GM21526 (cell line): ENCODE results near the gene DRD3.

ENCODE experiments used
- ATAC-seq: cut with Tn5 transposase; IDR thresholded peaks from one replicate; pipeline ENCODE4 v1.9.1; 2021; ENCODE audit warnings: moderate library complexity; ENCODE audit not compliant: unreplicated experiment, low FRiP score

DRD3 gene

GRCh38 chr3:114126461-114126860, 52.4 kb downstream of the DRD3 start:
- no peak for ATAC-seq

DNA sequence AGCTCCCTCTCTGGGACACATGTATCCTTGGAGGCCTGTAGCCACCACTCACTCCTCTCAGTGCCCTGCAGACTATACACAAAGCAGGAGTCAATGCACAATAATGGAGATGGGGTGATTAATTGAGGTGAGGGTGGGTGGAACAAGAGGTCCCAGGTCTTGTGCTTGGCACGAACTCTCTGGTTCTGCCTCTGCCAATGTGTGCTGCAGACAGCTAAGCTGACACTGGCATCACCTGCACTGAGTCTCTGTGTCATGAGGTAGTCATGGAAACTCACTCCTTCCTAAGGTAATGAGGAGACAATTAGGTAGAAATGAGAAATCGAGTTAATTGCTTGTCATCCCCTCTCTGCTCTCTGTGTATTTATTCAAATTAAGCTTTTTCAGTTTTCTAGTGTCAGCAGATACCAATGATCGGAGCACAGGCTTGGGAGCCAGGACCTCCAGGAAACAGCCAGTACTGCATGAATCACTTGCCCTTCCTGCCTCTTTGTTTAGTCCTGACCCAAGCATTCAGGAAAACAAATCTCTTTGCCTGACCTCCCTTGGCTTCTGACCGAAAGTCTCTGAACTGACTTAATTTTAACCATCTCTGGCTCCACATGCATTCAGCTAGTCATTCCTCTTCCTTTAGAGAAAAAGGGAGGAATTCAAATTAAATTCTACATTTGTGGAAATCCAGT, 56.7 kb downstream of the DRD3 start:
- ATAC-seq: no peak

DNA sequence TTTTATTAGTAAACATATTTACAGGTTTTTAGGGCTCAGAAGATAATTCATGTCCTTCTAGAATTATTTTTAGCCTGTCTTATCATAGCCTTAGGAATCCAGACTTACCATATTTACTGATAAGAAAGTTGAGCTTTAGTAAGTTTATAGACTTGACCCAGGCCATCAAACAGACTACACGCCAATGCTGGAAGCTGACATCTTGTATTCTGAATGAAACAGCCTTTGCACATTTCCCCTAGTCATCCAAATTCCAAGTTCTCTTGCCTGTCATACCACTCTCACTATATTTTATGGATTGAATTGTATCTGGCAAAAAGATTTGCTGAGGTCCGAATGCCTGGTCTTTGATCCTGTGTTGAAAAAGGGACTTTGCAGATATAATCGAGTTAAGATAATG, 58.6 kb downstream of the DRD3 start:
- no peak for ATAC-seq

GRCh38 chr3:114119776-114120175, 59.1 kb downstream of the DRD3 start:
- ATAC-seq: no peak

GRCh38 chr3:114115143-114115542, 63.7 kb downstream of the DRD3 start:
- ATAC-seq: no peak

GRCh38 chr3:114114719-114115118, 64.1 kb downstream of the DRD3 start:
- ATAC-seq: no peak

- no peak for ATAC-seq
These were observed 66.2 kb downstream of the DRD3 start for GRCh38 chr3:114112696-114113095.

GRCh38 chr3:114111060-114111770, 67.6 kb downstream of the DRD3 start:
- ATAC-seq: no peak

- ATAC-seq: no peak
These were observed 68.4 kb downstream of the DRD3 start for GRCh38 chr3:114110439-114110838.

DNA sequence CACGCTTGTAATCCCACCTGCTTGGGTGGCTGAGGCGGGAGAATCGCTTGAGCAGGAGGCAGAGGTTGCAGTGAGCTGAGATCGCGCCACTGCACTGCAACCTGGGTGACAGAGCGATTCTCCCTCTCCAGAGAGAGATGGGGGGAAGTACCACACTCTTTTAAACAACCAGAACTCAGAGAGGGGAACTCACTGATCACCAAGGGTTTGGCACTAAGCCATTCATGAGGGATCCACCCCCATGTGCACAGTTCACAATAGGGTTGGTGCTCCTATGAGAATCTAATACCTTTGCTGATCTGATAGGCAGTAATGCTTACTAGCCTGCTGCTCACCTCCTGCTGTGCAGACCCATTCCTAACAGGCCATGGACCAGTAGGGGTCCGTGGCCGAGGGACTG, 70.7 kb downstream of the DRD3 start:
- ATAC-seq: no peak

- no peak for ATAC-seq
These were observed 74.4 kb downstream of the DRD3 start for GRCh38 chr3:114104414-114104813.

DNA sequence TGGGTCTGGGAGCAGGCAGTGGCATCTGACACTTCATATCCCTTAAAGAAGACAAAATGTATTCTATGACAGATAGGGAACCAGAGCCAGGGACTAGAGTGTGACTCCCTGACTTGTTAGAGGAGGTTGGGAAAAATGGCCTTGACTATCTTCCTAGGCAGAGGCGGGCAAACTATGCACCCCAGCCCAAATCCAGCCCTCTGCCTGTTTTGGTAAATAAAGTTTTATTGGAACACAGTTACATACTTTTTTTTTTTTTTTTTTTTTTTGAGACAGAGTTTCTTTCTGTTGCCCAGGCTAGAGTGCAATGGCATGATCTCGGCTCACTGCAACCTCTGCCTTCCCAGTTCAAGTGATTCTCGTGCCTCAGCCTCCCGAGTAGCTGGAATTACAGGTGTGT, 75.0 kb downstream of the DRD3 start:
- no peak for ATAC-seq

DNA sequence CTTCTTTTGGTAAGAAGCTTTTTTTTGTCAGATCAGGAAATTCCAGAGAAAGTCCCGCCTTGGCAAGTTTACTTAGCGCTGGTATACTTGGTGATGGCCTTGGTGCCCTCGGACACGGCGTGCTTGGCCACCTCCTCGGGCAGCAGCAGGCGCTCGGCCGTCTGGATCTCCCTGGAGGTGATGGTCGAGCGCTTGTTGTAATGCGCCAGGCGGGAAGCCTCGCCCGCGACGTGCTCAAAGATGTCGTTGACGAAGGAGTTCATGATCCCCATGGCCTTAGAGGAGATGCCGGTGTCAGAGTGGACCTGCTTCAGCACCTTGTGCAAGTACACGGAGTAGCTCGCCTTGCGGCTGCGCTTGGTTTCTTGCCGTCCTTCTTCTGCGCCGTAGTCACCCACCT, 75.7 kb downstream of the DRD3 start:
- no peak for ATAC-seq

DNA sequence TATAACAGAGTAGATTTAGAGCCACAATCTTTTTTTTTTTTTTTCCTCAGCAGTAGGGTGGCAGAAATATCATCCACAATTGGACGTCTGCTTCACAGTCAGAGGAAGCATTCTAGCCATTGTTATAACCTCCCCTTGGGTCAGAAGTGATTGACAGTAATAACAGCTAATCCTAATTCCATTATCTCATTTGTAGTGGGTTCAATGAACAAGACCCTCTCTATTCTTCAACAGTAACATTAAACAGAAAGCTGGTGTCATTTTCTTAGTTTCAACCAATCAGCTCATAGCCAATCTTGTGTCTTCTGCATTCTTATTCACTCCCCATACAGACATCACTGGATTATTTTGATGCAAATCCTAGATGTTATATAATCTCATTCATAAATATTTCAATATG, 77.8 kb downstream of the DRD3 start:
- ATAC-seq: no peak

DNA sequence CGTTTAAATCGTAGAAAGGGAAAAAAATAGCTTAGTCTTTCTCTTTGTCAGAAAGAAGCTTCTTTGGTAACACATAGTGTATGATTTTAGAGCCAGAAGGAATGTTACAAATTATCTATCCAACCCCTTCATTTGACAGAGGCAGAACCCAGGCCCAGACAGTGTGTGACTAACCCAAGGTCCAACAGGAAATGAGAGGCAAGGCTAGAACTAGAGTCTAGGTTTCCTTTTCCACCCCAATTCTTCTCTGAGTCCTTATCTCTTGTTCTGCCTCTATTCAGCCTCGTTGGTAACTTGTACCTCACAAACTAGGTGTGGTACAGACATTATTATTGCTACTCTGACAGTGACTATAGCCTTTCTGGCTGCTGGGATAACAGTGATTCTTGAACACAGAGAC, 83.1 kb downstream of the DRD3 start:
- ATAC-seq: no peak

DNA sequence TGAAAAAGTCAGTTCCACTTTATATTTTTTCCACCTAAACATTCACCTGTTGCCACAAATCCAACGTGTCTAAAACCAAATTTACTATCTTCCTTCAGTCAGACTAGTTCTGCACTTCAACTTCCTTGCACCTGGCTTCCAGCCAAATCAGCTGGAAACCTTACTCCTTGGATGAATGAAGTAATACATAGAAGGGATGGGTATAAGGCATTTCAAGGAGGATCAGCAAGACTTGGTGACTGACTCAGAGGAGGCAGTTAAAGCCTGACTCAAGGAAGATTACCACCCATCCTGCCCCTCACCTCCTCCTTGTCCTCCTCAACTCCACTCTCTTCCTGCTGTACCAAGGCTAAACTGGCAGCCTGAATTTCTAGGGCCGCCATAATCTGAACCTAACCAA, 85.3 kb downstream of the DRD3 start:
- ATAC-seq: no peak

- ATAC-seq: no peak
These were observed 85.9 kb downstream of the DRD3 start for GRCh38 chr3:114093016-114093380.

DNA sequence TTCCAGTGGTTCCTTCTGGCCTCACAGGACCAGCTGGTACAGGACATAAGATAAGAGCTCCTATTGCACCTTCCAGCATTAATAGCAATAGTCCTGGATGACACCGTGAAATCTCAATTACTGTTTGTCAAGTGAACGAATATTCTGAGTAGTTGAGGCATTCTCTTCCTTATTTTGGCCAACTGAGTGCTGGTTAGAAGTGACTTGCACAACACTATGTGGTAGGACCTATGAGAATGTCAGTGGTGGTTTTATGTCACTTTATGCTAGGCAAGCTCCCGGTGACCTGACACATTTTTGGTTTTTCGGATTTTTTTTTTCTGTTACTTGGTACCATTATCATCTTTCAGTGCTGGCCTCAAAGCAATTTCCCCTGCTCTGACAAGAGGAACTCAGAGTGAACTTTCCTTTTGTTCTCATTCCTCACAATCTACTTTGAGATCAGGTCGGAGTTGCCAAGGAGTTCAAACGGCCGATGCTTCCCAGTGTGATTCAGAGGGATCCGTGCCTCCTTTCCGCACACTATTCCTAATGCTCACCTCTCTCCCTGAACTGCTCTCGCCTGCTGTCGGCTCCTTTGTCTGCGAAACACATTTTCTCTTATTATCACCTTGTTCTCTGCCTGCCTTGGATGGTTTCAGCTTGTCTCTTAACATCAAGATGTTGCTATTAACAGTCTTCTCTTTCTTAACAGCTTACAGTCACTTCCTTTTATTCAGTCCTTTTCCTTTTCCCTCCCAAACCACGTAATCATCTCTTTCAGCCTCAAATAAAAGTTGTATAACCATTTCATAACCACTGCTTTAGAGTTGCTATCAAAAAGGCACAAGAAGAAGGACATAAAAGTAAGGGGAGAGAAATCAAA, 86.5 kb downstream of the DRD3 start:
- ATAC-seq: no peak

GRCh38 chr3:114089675-114090074, 89.2 kb downstream of the DRD3 start:
- no peak for ATAC-seq

DNA sequence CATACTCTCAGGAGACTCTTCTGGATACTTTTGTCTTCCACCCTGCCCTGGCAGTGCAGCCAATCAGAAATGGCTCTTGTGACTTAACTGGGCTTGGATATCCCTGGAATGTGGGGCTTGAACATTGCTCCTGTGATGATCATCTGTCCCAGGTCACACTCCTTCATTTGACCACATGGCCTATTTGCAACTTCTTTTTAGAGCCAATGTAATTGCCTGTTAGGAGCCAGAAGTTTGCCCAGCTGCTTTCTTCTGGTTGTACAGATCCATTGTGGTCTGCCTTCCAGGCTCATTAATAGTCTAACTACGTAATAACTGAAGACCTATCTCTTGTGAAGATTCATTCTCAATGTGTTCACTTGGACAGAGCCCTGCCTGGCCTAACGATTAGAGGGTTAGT, 92.5 kb downstream of the DRD3 start:
- no peak for ATAC-seq

- no peak for ATAC-seq
These were observed 95.7 kb downstream of the DRD3 start for GRCh38 chr3:114083112-114083511.

DNA sequence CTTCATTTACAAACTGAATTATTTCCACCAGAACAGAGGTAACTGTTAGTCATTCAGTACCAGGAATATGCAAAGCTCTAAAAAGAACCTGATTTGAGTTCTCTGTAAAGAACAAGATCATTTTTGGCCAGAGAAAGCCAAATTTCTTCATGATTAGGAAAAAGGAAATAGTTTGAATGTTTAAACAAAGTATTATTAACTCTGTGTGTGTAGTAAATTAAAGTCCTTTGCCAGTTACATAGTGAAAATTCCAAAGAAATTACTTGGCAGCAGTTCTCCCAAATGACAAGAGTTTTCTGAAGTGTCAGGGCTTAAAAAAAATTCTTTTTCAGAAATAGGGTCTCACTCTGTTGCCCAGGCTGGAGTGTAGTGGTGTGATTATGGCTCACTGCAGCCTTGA, 97.8 kb downstream of the DRD3 start:
- ATAC-seq: no peak
